SKM-1 (cell line): ENCODE measurements around the gene SP2.

Source experiments
- DNase-seq: peaks from one replicate; lab custom pipeline; 2025; ENCODE audit not compliant: unreplicated experiment; lab: John Stamatoyannopoulos, UW

The SP2 gene

DNA sequence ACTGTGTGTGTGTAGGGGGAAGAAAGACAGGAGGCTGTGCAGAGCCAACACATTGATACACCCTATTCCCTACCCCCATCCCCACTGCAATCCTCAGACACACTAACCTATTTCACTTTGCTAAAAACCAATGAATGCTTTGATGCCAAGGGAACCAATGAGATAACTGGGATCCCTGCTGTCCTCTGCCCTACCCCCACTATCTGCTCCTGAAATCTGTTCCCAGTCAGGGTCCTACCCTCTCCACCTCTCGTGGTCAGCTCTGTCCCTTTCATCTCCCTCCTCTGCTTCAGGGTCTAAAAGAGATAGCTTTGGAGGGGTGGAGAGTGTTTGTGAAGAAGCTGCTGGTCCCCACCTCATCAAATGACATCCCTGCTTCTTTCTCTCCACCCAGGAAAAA, 26.0 kb upstream of the SP2 start:
- DNase-seq, result no peak

DNA sequence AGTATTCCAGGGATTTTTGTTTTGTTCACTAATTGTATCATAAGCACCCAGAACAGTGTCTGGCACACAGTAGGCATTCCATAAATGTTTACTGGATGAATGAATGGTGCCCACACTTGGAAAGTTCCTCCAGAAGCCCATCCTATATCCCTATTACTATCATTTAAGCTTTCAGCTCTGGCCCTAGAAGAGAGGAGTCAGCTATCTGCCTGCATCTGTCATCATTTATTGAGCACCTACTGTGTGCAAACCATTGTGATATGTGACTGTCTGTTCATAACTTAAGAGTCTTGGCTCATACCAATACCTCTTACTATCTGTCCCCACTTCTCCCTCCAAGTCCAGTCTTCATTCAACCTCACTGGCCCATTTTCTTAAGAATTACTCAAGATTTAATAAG, 25.0 kb upstream of the SP2 start:
- no peak for DNase-seq

DNA sequence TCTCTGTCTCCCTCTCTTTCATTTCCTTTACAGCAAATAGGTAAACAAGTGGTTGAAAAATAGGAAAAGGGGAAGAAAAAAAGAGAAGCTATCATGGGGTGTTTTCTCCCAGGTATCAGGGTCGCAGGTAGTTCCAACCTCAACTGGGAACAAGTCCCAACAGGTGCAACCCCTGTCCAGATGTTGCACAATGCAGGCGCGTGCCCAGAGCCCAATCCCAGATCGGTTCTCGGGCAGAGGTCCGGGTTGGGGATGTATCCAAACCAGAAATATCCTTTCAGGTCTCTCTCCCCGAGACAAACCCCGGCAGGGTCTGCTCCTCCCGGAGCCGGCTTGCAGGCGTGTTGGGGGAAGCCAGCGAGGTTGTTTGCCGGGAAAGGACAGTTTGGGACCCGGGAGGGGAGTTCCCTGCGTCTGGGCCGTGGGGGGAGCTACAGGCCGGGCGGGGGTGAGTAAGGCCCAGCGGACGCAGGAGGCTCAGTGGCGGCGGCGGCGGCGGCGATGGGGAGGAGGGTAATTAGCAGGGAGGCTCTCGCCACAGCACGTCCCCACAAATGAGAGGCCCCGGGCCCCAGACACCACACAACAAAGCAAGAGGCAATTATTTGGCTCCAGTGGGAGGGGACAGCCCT, 23.9 kb upstream of the SP2 start:
- DNase-seq, result no peak

DNA sequence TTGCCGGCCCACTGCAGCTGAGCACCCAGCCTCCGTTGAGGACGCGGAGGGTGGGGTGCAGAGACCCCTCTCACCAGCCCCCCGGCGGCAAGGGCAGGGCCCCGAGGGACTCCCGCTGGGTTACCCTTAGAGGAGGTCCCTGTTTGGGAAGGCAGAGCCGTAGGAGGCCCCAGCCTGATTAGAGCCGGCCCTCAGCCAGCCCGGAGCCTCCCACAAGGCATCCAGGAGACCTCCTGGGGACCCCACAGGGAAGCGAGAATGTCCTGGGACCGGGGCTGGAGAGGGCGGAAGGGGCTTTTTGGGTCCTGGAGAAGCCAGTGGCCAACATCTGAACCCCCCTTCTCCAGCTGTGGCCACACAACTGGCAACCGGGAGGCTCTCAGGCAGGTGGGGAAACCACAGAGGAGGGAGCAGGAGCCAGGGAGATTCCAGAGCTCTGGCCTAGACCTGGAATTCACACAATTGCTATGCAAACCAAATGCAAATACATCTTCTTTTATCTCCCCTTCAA, 23.3 kb upstream of the SP2 start:
- no peak for DNase-seq

DNA sequence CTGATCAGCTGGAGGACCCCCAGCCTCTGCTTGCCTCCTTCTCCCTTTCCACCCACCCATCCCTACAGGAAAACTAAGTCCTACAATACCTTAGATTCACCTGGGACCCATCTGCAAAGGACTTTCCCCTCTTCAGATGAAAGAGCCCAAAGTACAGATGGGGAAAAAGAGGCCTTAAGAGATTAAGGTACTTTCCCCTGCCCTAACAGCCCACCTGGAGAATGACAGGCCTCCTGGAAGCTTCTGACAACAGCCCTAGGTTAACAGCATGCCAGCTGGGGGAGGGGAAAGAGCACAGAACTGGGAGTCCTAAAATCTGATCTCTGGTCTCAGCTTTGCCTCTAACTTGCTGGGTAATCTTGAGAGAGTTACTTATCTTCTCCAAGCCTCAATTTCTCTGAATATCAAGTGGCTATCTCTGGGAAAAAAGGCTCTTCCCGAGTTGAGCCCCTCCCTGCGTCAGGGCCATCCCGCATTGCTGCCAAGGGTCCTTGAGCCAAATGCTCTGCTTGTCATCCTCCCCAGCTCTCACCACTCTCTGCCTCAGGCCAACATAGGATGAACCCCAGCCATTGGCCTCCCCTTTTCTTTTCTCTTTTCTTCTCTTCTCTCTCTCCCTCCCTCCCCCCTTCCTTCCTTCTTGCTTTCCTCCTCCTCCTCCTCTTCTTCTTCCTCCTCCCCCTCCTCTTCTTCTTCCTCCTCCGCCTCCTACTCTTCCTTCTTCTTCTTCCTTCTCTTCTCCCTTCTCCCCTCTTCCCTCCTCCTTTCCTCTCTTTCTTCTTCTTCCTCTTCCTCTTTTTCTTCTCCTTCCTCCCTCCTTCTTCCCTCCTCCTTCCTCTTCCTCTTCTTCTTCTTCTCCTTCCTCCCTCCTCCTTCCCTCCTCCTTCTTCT, 22.6 kb upstream of the SP2 start:
- no peak for DNase-seq

DNA sequence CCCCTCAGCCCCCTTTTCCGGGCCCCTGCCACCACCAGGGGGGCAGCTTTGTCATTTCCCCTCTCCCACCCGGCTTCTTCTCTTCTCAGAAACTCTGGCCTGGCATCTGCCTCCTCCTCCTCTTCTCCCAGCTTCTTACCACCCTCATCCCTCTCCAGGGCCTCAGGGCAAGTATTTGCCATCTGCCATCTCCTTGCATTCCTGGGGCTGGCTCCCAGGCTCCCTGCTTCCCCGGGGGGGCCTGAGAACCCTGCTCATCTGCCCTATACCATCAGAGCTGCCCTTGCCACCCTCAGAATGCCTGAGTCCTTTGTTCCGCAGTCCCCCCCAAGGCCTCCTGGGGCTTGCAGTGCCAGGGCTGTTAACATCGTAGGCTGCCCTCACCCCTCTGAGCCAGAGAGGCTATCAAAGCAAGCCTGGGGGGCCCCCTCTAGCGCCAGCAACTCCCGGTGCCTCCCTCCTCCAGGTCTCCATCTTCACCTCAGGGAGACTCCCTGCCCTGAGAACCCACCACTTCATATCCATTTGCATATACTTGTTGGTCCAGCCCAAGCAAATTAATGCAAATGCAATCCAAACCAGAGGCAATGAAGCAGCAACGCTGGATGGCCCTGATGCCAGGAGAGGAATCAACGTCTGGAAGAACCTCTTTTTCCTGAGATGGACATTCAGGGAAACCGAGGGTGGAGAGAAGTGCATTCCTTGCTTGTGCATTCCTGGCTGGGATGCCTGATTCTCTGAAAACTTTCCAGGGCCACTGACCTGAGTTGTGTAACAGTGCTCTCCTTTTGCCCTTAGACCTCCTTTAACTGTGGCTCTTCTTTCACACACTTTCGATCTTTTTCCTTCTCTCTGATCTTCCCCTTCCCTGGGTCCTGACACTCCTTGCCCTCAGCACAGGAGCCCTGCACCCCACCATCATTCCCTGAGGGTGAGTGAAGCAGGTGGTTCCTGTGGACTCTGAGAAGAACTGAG, 20.7 kb upstream of the SP2 start:
- no peak for DNase-seq

DNA sequence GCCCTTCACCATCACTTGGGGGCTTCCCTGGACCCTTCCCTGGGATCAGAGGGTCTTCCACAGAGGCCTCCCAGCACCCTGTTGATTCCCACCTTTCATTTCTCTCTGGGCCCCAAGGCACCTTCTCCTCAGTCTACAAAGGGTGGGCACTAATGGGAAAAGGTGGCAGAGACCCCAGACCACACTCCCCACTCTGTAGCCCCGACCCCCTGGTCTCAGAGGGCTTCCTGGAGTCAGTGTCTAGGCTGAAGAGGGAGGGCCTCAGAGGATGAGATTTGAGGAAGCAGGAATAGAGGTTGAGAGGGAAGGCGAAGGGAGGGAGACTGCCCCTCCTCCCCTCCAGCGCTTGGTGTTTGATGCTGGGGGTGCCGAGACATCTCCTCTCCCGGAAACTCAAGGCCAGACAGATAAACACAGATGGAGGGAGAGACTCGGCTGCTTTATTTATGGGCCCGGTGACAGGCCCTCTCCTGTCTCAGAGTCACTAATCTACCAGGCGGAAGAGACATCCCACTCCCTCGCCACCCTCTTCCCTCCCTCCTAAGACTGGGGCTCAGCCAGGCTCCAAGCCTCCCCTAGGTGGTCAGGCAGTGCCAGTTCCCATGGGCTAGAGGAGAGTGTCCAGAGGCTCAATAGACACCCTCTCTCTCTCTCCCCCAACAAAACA, 18.5 kb upstream of the SP2 start:
- DNase-seq, result no peak

DNA sequence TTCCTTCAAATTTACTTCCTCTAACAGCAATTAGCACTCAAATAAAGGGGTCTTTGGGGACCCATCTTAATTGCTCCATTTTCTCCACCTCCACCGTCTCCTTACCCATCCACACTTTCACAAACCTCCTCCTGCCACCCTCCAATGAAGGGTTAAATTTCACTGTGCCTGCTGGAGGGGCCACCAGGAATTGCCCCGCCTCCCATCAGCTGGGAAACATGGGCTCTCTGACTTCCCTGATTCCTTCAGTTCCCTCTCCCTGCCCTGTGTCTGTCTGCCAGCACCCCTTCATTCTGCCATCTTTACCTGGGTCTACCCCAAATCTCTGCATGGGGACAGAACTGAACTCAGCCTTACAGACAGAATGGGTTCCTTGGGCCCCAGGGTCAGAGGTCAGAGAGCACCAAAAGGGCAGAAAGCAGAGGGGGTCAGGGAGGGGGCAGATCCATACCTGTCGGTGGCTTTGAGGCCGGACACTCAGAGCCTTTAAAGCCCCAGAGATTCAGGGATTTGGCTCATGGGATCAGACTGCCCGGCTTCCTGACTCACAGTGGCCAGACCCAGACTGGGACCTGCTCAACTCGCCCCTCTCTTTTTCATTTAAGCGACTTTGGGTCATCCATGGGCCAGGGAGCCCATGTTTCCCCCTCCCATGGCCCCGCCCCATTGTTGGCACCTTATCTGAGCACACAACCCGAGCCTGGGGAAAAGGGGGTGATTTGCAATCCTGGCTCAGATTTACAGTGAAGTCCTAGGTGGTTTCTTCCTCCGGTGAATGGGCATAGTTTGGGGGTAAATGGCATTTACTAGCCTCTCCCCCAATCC, 17.6 kb upstream of the SP2 start:
- no peak for DNase-seq

DNA sequence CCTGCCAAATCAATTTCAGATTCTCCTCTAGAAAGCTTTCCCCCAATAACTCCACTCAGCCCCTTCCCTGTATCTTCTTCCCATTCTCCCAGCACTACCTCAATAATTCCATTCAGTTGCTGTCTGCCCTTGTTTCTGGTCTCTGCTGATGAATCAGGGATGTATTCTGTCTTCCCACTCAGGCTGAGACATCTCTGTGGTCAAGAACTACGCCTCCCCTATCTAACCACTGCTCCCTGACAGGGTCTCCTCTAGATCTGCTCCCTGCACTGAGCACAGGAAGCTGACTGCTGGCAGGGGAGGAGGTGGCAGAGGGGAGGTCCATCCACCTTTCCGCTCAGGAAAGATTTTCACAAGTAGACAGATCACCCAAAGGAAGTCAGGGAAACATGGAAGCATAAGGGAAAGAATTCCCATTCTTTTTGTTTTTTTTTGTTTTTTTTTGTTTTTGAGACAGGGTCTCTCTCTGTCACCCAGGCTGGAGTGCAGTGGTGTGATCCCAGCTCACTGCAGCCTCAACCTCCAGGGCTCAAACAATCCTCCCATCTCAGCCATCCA, 16.9 kb upstream of the SP2 start:
- DNase-seq, result no peak

DNA sequence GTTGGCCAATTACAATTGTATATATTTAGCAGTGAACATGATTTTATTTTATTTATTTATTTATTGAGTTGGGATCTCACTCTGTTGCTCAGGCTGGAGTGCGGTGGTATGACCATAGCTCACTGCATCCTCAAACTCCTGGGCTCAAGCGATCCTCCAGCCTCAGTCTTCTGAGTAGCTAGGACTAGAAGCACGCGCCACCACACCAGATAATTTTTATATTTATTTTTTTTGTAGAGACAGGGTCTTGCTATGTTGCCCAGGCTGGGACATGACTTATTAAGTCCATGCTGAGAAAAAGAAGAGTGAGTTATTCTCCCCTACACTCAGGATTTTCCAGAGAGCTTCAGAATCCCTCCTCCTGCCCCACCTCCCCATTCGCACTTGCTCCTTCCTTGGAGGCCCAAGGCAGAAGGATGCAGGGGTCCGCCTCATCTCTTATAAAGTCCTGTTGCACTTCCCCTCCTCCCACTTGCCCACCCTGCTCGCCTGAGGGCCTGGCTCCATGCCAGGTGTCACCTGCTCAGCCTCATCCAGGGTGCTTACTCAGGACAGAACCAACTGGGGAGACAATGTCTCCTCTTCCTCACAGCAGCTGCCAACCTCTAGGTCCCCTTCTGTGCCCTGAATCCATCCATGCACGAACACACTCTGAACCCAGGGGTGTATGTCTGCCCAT, 16.1 kb upstream of the SP2 start:
- no peak for DNase-seq

DNA sequence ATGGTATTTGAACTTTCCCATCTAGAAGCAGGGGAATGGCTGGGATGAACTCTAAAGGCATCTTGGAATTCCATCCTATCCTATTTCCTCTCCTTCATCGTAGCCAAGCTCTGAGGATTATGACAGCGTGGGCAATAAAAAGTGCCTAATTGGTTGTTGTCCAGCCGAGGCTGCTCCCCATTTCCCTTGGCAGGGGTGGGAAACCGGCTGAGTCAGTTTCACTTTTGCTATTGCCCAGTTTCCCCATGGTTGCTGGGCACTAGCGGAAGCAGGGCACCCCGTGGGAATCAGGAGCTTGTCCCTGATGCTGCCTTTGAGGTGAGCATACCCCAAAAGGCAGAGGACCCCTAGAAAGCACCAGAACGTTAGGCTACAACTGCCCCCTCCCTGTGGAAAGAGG, 13.8 kb upstream of the SP2 start:
- DNase-seq, result no peak

DNA sequence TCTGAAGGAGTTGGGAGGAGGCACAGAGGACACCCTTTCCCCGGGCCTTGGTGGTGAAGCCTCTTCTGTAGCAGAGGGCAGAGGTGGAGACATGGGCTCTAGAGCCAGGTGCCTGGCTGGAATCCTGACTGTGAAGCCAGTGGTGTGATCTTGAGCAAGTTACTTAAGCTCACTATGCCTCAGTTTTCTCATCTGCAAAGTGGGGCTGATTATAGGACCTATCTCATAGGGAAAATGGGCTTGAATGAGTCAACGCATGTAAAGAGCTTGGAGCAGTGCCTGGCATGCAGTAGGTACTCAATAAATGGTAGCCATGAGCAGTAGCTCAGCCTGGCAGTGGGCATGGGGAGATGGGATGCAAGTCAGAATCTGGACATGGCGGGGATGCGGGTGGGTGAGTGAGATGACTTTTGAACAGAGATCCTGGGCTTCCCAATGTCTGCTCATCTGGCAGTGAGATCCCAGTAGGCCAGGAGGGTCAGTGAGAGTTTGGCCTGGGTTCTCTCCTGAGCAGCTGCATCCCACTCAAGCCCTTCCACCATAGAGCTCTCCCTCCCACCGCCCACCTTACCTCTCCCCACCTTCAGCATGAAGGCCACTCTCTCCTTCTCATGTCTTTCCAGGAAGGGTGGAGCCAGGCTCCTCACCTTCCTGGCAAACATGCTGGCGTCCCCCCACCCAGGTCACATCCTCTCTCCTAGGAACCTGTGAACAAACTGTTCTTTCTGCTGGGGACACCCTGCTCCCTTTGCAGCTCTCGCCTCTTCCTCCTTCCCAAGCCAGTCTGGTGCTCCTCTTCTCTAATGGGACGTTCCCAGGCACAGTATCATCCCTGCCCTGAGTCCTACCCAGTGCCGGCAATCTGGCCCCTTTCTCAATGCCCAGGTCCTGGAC, 13.1 kb upstream of the SP2 start:
- DNase-seq, result no peak

DNA sequence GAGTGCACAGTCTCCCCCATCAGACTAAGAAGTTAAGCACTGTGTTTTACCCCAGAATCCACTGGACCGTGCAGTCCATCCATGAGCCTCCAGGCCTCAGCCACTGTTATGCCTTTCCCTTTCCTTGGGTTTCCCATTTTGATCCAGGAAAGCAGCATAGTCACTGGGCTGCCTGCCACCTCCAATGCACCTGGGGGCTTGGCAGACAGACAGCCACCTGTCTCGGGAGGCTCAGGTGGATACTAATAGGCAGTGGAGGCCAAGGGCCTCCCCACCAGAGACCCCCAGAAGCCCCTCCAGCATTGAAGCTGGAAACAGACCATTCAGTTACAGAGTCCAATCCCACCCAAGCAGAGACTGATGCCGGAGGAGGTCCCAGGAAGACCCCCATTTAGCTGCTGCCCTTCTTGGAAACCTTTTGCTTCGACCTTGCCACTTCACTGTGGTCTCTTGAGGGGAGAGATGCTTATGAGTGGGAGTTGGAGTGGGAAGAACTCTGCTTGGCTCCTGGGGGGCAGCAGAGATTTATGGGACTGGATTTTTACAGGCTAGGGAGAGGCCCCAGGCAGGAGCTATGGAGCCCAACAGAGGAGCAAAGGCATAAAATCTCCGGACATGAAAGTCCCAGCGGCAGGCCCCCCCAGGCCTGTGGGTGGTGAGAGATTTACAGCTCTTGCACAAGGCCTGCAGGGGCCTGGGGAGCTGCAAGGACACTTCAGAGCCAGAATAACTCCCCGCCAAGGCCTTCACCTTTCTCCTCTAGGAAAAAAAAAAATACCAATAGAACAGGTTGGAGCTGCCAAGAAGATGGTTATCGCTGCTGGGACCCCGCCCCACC, 12.2 kb upstream of the SP2 start:
- no peak for DNase-seq

DNA sequence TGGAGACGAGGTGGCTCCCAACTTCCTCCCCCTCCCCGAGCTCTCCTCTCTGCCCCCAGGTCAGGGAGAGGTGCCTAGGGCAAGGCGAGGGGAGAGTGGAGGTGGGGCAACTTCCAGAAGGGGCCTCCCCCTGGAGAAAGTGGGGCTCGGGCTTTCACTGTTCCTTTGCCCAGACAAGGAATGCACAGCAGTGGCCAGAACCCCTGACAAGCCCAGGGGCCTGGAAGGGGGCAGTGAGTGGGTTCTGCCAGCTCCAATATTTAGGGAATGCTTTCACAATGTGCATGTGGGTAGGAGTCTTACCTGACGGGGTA, 11.7 kb upstream of the SP2 start:
- no peak for DNase-seq

DNA sequence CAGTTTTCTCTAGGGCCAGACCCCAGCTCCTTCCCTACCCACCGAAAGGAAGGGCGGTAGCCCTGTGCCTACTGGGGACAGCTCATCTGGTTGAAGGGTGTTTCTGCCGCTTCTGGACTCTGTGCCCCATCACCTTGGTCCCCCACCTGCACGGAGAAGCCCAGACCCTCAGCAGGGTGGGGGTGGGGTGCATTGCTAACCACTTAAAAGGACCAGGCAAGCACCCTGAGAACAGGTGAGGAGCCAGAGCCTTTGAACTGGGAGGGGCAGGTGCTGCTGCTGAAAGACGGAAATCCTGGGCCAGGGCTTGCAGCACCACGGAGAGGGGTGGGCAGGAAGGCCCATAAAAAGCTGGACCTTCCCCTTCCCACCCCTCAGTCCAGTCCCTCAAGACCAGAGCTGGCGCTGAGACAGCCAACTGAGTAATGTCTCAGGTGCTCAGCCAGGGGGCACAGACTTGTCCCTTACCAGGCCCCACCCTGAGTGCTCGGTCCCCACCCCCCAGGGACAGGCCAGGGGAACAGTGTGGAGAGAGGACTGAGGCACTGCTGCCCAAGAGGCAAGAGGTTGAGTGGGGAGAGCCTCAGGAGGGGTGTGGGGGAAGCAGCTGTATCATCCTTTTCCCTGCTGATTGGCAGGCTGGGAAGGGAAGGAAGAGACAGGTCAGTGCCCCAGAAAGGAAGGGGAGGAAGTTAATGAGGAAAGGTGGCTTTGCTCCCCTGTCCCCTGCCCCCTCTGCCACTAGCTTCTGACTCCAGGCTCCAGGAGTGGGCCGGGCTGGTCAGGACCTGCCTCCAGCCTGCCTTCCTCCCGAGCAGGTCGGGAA, 10.9 kb upstream of the SP2 start:
- no peak for DNase-seq

DNA sequence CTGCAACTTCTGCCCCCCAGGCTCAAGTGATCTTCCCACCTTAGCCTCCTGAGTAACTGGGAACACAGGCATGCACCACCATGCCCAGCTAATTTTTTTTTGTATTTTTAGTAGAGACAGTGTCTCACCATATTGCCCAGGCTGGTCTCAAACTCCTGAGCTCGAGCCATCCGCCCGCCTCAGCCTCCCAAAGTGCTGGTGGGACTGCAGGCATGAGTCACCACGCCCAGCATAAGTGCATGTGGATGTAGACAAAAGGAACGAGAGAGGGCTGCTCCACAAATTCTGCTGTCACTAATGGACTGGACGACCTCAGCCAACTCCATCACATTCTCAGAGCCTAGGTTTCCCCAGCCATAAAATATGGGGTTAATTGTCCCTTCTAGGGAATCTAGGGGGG, 7.7 kb upstream of the SP2 start:
- DNase-seq, result no peak
